Panc1 (cell line): Measurements from ENCODE around the gene CHTF8. TPM values are rescaled to one million over a fixed set of nuclear protein-coding genes. Genes with fewer than 3 reads are reported as not detected.

Source experiments
- ATAC-seq: fragments of 200-7000 bp; cut with Tn5 transposase; 2 replicates; pipeline ENCODE4 v1.9.1; 2020; ENCODE audit warnings: mild to moderate bottlenecking, moderate library complexity
- BruUV-seq: library from RNA; stranded (reverse); fragments of 400-500 nt; replicated peaks from 2 replicates; lab custom pipeline; 2021; lab: Mats Ljungman, UMichigan
- CTCF ChIA-PET: fragments of 300-600 bp; sonication (Branson Sonifier 250); formaldehyde crosslinking; loops from one replicate; lab custom pipeline; 2022; ENCODE audit warnings: antibody characterized with exemption; lab: Charles Lee
- POLR2A ChIA-PET: fragments of 300-600 bp; sonication (Branson Sonifier 250); formaldehyde crosslinking; loops from one replicate; lab custom pipeline; 2022; ENCODE audit warnings: antibody characterized with exemption; lab: Charles Lee
- DNase-seq: peaks from one replicate; pipeline ENCODE4 v3.0.0-alpha.2; 2010; ENCODE audit warnings: low read depth, low spot score
- H3K27ac ChIP-seq: 2 replicates; pipeline ENCODE4 v1.5.1; 2011; ENCODE audit warnings: mild to moderate bottlenecking, low read length, inconsistent platforms
- H3K27me3 ChIP-seq: fragments of 200-500 bp; sonication (Bioruptor generic); 2 replicates; pipeline ENCODE4 v1.6.0; 2014; ENCODE audit warnings: low read length, inconsistent platforms; ENCODE audit not compliant: control insufficient read depth, insufficient read depth
- H3K36me3 ChIP-seq: fragments of 200-500 bp; sonication (Bioruptor generic); 2 replicates; pipeline ENCODE4 v1.5.1; 2014; ENCODE audit warnings: inconsistent platforms, mild to moderate bottlenecking, low read length, moderate library complexity; ENCODE audit not compliant: control insufficient read depth, insufficient read depth
- H3K4me1 ChIP-seq: 2 replicates; pipeline ENCODE4 v1.5.1; 2011; ENCODE audit warnings: inconsistent platforms, mild to moderate bottlenecking, low read length, moderate library complexity; ENCODE audit not compliant: control insufficient read depth, insufficient read depth
- H3K4me3 ChIP-seq, 2 experiments: 2 replicates each; pipeline ENCODE4 v1.5.1; 2011 to 2012; ENCODE audit warnings: low read depth in 2 of 2, low read length in 2 of 2, mild to moderate bottlenecking in 2 of 2, inconsistent platforms in 1 of 2, moderate library complexity in 1 of 2
- H3K9me3 ChIP-seq: fragments of 200-500 bp; sonication (Bioruptor generic); 2 replicates; pipeline ENCODE4 v1.5.1; 2014; ENCODE audit warnings: low read depth, mild to moderate bottlenecking, inconsistent platforms, low read length, moderate library complexity; ENCODE audit not compliant: control insufficient read depth, insufficient read depth
- POLR2AphosphoS5 ChIP-seq: IDR thresholded peaks from 2 replicates; pipeline ENCODE4 v1.6.1; 2012; ENCODE audit warnings: mild to moderate bottlenecking, low read depth, low read length, moderate library complexity
- SIN3A ChIP-seq: IDR thresholded peaks from 2 replicates; pipeline ENCODE4 v1.6.1; 2012; ENCODE audit warnings: low read depth, mild to moderate bottlenecking, low read length, moderate library complexity, borderline replicate concordance; ENCODE audit not compliant: insufficient read depth
- TCF7L2 ChIP-seq: IDR thresholded peaks from 2 replicates; pipeline ENCODE4 v1.6.1; 2011; ENCODE audit warnings: mild to moderate bottlenecking, low read depth, low read length, inconsistent platforms
- in situ Hi-C: cut with HindIII; loops from 2 replicates; pipeline ENCODE4 v1.10.0; 2016; ENCODE audit warnings: low sequenced_read_pairs, low pct_unique_long_range_greater_than_20kb
- intact Hi-C: fragments of 100-400 bp; cut with micrococcal nuclease; formaldehyde crosslinking; loops from one replicate; pipeline ENCODE4 v1.10.0; 2022; ENCODE audit not compliant: unreplicated experiment
- total RNA-seq: library from RNA; stranded (reverse); gene quantifications from one replicate; pipeline ENCODE4 v1.2.1, GENCODE V29; 2021; ENCODE audit not compliant: unreplicated experiment
- TF ChIP-seq, protein P1 (sequence below), 2 experiments: IDR thresholded peaks; 2 replicates each; pipeline ENCODE4 v1.6.1; 2011 to 2012; ENCODE audit warnings: low read depth in 2 of 2, control low read depth in 1 of 2, low read length in 1 of 2, mild to moderate bottlenecking in 1 of 2, moderate library complexity in 1 of 2; ENCODE audit not compliant: insufficient read depth in 1 of 2
- TF ChIP-seq, protein P2 (sequence below): fragments of 450-650 bp; IDR thresholded peaks from 2 replicates; pipeline ENCODE4 v1.5.1; 2017; ENCODE audit warnings: mild to moderate bottlenecking

Gene CHTF8
- total RNA-seq, 1 experiment from 2014 or later: 116 TPM

DNA sequence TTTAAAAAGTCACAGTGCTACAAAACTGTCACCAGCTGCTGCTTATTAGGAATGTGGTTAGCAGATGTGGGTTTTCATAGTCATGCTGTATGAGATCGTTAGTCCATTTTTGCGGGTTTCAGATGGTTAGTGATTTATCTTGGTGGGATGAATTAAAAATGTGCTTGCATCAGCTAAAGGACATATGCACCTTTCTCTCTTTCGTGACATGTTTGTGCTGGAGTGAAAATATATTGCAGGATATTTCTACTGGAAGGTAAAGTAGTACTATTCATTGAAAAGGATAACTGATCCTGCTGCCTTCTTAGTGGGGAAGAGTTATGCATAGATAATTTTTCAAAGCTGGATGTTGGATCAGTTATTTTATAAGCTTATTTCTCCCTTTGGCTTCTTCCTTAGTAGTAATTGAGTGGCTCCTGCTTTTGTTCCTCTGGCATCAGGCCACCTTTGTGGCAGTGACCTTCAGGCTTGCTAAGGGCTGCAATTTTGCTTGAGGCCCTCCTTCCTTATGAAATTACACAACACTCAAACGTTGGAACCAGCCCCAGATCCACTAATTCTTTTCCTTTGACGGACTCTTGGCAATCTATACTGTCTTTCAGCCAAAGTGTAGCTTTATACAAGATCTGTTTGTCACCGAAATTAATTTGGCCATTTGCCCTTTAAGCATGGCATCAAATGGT is 47.1 kb upstream of the CHTF8 start:
- Histone ChIP-seq H3K36me3 (no peaks in the 10 kb centered on the region), H3K9me3 (no peaks in the 10 kb centered on the region), H3K4me3 (no peak overlapping the region), H3K27ac (peak overlapping the region; percentile 65), H3K4me1 (peaks cover 22% of the 10 kb centered on the region), H3K27me3 (no peaks in the 10 kb centered on the region)
- CTCF ChIA-PET: interaction anchor here (0.6 kb wide), 1 partner anchor 33 kb away, joined by 5 read pairs; no protein-coding TSS in a partner anchor
- intact Hi-C loops: no loop called here
- POLR2A ChIA-PET: no interaction called here
- no TSS peak for BruUV-seq
- peak; percentile 59 for TF ChIP-seq TCF7L2
- no peak; the same call in 1 of the 2 replicates for TF ChIP-seq POLR2AphosphoS5
- in situ Hi-C loops: no loop called here
- no peak for DNase-seq
- peak; percentile 70; the same call in 1 of the 2 replicates for ATAC-seq

DNA sequence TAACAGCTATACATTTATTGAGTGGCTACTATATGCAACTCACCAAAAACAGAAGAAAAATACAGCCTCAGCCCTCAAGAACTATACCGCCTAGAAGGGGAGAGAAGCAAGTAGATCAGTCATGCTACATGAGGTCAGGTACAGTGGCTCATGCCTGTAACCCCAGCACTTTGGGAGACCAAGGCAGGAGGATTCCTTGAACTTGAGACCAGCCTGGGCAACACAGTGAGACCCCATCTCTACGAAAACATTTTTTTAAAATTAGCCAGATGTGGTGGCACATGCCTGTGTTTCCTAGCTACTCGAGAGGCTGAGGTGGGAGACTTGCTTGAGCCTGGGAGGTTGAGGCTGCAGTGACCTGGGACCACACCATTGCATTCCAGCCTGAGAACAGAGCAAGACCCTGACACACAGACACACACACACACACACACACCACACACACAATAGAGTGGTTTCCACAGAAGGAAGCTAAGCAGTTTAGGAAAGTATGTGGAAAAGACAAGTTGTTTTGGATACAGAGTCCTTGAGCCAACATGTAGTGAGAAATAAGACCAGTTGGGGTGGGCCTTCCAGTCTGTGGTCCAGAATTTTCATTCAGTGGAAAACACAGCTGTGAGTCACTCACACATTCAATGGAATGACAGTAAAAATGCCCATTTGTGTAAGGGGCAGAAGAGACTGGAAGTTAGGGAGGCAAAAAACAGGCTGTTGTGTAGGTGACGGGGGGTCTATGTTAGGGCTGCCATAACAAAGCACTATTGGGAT is 43.8 kb upstream of the CHTF8 start:
- ChIA-PET POLR2A (no interaction called here), CTCF (interaction anchor here (0.6 kb wide), 1 partner anchor 668 kb away, joined by 3 read pairs; no protein-coding TSS in a partner anchor)
- no TSS peak for BruUV-seq
- ATAC-seq (no peak), DNase-seq (no peak)
- Histone ChIP-seq H3K9me3 (no peaks in the 10 kb centered on the region), H3K36me3 (no peaks in the 10 kb centered on the region; the same call in 1 of the 2 replicates), H3K4me1 (peaks cover 19% of the 10 kb centered on the region; the same call in 1 of the 2 replicates), H3K27ac (no peak overlapping the region; the same call in 1 of the 2 replicates), H3K4me3 (no peak overlapping the region), H3K27me3 (no peaks in the 10 kb centered on the region)
- intact Hi-C loops: no loop called here
- TF ChIP-seq POLR2AphosphoS5 (no peak), SIN3A (no peak), TCF7L2 (no peak)
- TF ChIP-seq, protein P1, sequence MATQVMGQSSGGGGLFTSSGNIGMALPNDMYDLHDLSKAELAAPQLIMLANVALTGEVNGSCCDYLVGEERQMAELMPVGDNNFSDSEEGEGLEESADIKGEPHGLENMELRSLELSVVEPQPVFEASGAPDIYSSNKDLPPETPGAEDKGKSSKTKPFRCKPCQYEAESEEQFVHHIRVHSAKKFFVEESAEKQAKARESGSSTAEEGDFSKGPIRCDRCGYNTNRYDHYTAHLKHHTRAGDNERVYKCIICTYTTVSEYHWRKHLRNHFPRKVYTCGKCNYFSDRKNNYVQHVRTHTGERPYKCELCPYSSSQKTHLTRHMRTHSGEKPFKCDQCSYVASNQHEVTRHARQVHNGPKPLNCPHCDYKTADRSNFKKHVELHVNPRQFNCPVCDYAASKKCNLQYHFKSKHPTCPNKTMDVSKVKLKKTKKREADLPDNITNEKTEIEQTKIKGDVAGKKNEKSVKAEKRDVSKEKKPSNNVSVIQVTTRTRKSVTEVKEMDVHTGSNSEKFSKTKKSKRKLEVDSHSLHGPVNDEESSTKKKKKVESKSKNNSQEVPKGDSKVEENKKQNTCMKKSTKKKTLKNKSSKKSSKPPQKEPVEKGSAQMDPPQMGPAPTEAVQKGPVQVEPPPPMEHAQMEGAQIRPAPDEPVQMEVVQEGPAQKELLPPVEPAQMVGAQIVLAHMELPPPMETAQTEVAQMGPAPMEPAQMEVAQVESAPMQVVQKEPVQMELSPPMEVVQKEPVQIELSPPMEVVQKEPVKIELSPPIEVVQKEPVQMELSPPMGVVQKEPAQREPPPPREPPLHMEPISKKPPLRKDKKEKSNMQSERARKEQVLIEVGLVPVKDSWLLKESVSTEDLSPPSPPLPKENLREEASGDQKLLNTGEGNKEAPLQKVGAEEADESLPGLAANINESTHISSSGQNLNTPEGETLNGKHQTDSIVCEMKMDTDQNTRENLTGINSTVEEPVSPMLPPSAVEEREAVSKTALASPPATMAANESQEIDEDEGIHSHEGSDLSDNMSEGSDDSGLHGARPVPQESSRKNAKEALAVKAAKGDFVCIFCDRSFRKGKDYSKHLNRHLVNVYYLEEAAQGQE (IDR thresholded peaks at IDR 0.05; ENCODE audit: insufficient read depth in 1 of 2, low read depth in 2 of 2, low read length in 1 of 2): no peak
- TF ChIP-seq, protein P2, sequence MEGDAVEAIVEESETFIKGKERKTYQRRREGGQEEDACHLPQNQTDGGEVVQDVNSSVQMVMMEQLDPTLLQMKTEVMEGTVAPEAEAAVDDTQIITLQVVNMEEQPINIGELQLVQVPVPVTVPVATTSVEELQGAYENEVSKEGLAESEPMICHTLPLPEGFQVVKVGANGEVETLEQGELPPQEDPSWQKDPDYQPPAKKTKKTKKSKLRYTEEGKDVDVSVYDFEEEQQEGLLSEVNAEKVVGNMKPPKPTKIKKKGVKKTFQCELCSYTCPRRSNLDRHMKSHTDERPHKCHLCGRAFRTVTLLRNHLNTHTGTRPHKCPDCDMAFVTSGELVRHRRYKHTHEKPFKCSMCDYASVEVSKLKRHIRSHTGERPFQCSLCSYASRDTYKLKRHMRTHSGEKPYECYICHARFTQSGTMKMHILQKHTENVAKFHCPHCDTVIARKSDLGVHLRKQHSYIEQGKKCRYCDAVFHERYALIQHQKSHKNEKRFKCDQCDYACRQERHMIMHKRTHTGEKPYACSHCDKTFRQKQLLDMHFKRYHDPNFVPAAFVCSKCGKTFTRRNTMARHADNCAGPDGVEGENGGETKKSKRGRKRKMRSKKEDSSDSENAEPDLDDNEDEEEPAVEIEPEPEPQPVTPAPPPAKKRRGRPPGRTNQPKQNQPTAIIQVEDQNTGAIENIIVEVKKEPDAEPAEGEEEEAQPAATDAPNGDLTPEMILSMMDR: no peak
- in situ Hi-C loops: no loop called here
